Stimulated activated CD8-positive, alpha-beta memory T cell treated with anti-CD3 and anti-CD28 coated beads, Interleukin-12 subunit alpha, Interleukin-12 subunit beta, amount 100 ng/mL, for 4 hours (primary cell): ENCODE results near the gene AMPD3.

Source experiments
- DNase-seq: peaks from one replicate; pipeline ENCODE4 v3.0.0-alpha.2; 2020; ENCODE audit warnings: low read depth

Gene AMPD3

DNA sequence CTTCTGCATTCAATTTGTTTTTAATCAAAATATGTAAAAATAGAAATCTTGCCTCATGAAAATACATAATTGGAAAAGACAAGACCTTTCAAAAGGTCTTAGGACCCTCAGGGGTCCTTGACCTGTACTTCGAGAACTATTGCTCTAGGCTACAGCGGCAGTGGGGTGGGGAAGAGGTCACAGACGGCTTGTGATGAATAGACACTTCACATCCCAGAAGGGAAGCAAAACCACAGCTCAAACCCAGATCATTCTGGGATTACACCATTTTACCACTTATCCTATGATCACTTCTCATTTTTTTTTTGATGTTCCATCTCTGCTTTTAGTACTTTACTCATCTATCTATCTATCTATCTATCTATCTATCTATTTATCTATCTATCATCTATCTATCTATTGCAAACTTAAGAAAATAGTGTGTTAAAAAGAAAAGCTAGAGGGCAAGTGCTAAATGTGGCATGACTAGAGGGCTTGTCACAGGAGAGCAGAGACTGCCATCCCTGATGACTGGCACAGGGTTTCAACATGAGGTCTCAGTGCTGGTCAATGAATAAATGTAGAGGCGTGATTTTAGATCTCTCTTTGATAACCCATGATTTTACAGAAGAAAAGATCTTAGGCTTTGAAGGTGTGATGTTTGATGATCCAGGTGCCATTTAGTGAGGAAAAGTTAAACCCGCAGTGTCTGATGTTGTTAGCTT, 48.9 kb downstream of the AMPD3 start:
- DNase-seq, result no peak

DNA sequence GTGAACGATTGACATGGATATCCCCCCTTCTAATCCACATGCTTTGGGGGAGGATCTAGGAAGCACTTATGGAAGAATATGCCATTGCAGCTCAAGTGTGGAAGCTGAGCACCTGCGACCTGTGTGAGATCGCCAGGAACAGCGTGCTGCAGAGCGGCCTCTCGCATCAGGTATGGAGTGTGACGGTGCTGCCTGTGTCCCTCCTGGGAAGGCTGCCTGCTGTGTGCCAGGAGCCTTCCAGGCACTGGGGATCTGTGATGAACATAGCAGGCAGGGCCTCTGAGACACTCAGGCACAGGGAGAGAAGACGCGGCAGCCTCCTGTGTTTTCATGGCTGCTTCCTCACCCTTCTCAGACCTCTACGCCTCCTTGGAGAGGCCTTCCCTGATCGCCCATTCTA, 49.4 kb downstream of the AMPD3 start:
- no peak for DNase-seq

DNA sequence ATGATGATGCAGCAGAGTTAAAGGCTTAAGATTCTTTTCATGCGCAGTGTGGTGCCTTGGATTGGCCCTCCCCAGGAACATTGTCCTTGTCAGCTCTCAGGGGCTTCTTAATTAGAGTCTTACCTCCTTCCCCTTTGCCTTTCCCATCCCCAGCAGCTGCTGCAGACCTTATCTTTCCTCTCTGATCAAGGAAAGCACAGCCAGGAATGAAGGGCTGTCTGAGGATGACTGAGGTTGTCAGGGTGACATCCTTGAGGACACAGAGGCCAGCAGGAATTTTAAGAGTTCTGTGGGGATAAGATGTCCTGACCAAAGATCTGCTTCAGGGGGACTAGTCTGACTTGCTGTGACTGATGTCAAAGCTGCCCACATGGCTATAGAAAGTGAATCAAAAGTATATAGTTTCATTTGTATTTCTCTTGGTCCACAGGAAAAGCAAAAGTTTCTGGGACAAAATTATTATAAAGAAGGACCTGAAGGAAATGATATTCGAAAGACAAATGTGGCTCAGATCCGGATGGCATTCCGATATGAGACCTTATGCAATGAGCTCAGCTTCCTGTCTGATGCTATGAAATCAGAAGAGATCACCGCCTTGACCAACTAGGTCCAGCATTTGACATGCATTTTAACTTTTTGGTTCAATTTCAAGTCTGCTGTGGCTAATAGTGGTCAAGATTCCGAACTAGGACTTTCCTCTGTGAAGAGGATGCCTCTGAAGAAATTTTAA, 50.4 kb downstream of the AMPD3 start:
- DNase-seq, result no peak

DNA sequence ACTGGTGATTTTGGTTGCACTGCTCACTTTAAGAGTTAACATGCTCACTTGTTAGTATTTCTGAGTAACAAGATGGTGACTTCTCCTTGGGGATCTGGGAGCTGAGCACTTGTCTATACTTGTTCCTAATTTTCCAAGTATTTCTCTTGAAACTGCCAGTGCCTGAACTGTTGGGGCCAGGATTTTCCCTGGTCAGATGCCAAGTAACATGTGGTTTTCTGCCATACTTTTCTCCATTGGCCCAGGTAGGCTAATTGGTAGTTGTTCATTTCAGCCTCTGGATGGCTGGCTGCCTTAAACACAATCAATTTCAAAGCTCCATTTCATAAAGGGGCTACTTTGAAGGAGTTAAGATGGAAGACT, 50.9 kb downstream of the AMPD3 start:
- no peak for DNase-seq

DNA sequence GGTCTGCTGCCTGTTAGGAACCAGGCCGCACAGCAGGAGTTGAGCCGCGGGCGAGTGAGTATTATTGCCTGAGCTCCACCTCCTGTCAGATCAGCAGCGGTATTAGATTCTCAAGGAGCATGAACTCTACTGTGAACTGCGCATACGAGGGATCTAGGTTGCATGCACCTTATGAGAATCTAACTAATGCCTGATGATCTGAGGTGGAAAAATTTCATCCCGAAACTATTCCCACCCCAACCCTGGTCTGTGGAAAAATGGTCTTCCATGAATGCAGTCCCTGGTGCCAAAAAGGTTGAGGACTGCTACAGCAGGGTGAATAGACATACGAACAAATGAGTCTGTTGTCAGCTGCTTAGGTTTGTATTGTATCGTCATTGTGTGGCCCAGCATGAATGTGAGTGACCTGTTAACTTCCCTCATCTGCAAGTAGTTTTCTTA, 56.1 kb downstream of the AMPD3 start:
- DNase-seq, result no peak

DNA sequence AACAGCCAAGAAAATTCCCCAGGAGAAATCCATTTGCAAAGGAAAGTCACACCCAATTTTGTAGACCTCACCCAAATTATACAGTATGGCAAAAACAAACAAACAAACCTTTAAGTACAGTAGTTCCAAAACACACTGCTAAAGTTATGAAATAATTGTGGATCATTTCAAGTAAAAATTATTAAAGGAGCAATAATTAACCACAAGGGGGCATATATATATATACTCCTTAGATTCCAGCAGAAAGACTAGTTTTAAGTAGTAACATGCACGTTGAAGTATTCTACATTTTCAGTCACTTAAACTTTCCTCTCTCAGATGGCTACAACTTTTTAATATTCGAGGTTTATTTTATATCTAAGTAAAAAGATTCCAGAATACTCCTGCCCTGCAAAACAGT, 59.1 kb downstream of the AMPD3 start:
- DNase-seq, result no peak

DNA sequence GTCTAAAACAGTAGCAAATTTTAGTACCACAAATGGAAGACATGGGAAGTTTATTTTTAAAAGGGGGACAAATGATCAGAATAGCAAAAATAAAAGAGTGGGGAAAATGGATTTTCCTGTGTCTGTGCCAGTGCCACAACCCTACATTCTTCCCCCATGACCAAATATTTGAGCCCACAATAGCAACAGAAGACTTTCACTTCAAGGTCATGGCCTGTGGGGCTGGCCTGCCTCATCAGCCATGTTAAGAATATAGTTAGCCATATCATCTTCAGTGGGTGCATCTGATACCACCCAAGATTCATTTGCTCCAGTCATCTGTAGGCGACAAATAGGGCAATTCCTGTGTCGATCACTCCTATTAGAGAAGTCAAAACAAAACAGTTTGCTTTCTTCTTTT, 59.6 kb downstream of the AMPD3 start:
- DNase-seq, result no peak

DNA sequence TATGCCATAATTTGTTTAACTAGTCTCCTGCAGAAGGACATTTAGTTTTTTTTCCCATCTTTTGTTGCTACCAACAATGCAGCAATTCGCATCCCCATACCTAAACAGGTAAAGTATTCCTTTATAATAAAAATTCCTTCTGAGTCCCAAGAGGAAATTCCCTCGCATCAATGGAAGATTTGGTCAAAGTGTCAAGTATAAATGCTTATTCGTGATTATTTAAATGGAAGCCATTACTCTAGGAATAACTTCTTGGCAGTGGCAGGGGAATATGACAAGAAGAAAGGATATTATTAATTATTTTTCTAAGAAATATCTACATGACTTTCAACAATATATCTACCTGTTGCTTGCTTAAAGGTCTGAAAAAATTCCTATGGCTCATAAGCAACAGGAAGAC, 60.4 kb downstream of the AMPD3 start:
- DNase-seq, result no peak

DNA sequence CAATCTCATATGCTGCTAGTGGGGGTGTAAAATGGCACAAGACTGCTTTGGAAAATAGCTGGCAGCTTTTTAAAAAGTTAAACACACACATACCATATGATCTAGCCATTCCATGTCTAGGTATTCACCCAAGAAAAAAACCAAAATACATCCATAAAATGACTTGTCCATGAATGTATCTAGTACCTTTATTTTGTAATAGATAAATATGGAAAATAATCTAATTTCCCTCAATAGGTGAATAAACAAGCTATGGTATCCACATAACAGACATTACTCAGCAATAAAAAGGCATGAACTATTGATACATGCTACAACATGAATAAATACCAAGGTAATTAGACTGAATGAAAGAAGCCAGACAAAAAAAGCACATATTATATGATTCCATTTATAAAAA, 63.1 kb downstream of the AMPD3 start:
- DNase-seq, result no peak

DNA sequence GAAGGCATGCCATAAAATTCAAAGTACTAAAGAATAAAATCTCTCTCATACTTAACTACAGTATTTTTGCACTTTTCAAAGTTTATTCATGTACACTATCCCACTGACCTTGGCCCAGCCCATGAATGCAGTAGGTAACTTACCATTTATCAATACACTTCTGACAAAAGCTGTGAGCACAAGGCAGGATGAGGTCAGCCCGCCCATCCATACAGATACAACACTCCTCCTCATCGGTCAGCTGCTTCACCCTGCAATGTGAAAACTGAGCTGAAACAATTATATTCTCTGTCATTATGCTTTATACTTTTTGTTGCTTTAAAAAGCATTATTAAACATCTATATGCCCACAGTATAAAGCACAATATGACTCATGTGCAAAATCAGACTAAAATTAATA, 63.8 kb downstream of the AMPD3 start:
- no peak for DNase-seq

DNA sequence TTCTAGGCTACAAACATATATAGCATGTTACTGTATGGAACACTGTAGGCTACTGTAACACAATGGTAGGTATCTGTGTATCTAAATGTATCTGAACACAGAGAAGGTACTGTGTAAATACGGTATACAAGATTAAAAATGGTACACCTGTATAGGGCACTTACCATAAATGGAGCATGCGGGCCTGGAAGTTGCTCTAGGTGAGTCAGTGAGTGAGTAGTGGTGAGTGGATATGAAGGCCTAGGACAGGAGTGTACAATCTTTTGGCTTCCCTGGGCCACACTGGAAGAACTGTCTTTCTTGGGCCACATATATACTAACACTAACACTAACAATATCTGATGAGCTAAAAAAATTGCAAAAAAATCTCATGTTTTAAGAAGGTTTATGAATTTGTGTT, 64.6 kb downstream of the AMPD3 start:
- DNase-seq, result no peak

DNA sequence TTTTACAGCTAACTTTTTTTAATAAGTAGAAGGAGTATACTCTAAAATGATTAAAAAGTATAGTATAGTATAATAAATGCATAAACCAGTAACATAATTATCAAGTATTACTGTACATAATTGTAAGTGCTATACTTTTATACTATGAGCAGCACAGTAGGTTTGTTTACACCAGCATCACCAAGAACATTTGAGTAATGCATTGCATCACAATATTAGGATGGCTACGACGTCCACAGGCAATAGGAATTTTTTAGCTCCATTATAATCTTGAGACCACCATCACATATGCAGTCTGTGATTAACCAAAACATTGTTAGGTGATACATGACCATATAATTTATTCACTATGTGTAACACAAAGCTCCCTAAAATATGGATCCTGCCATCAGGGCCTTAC, 65.5 kb downstream of the AMPD3 start:
- DNase-seq, result no peak

DNA sequence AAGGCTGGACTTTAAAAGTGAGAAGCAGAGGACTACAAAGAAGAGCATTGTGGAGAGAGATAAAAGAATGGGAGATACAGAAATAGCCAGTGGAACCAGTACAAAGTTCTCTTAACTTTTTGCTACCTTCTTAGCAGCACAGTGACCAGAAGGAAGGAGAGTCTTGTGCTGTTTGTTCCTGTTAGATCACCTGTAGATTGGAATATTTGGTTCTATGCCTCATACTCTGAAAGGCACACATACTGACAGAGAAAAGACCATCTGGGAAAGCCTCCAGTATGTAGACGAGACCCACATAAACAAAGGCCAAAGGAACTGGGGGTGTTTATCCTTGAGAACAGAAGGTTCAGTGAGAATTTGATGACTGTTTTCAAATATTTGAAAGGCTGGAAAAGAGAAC, 67.2 kb downstream of the AMPD3 start:
- DNase-seq, result no peak

DNA sequence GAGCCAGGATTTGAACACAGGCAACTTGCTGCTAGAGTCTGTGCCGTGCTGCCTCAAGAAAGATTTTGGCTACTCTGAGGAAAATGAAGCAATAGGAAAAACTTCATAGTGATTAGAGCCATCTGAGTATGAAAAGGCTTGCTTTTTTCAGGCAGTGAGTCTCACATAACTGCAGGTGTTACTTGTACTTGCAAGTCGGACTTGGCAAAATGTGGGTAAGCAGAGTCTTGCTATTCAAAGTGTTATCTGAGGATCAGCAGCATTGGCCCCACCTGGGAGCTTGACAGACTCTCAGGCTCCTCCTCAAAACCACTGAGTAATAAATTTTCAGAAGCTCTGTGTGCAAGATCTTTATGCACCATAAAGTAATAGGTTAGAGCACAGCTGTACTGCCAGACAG, 67.9 kb downstream of the AMPD3 start:
- DNase-seq, result no peak

DNA sequence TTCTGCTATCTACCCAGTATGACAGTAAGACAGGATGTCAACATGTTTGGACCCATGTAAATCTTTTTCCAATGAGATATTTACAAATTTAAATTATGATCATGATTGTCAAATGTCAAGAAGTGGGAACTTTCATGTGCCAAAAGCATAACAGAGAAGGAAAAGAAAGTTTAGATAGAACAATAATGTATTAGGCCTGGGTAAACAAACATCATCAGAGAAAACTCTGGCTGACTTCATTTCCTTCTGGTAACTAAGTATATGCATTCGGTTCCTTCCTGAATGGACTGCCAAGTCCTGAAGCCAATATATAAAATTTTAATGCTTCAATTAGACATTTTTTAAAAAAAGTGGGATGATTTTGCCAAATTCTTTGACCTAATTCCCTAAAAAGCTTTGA, 69.4 kb downstream of the AMPD3 start:
- no peak for DNase-seq

DNA sequence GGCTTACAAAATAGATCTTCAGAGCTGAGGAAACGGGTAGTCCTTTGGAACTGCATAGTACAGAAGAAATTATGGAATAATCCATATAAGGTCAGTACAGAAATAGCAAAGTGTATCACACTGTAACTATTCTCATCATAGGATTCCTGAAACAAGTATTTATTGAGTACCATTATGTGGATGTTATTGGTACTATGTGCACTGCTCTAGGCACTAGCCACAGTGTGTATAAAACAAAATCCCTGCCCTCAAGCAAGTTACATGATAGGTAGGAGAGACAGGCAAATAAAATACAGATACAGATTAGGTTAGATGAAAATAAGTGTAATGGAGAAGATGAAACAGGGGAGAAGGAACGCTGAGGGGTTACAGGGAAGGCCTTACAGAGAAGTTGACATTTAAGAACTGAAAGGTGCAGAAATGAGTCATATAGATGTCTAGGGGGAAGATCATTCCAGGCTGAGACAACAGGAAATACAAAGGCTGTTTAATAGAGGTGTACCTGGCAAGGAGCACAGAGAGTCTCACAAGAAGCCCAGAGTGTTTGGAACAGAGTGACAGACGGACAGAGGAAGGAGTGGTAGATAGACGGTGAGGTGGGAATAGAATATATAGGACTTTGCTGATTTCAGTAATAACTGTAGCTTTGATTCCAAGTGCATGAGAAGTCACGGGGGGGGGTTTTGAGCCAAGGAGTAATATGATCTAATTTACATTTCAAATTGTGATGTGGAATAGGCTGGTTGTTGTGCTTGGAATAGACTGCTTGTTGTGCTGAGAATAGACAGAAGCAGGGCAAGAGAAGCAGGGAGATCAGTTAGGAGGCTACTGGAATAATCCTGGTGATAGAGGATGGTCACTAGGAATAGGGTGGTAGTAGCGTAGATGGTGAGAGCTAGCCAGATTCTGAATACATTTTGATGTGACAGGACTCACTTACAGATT, 72.2 kb downstream of the AMPD3 start:
- no peak for DNase-seq

DNA sequence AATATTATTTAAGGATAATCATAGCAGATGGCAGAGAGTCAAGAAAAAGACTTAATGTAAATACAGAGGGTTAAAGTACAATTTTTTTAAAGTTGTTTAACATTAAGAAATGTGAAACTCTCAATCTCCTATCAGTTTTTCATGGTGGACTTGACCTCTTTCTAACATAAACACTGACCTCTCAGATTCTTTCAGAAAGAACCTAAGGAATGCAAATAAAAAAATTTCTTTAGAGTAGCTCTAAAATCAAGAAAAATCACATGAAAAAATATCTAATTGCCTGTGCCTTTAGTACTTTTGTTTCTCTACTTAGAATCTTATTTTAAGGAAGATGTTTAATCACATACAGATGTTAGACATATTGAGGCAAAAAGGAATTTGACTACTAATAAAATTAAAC, 73.1 kb downstream of the AMPD3 start:
- no peak for DNase-seq

DNA sequence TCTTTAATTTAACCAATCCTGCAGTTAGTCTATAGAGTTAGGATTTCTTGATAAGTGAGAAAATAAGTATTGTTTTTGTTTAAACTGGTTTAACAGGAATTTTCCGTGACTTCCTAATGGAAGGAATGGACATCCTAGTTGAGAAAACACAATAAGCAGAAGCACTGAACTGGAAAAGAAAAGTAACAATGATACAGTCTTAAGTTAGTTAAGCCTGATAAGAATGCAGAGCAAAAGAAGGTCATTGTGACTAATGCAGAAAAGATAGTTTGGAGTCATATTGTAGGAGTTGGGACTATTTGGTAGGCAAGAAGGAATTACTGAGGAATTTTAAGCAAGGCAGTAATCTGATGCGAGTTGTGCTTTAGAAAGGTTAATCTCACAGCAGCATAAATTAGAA, 74.2 kb downstream of the AMPD3 start:
- no peak for DNase-seq

DNA sequence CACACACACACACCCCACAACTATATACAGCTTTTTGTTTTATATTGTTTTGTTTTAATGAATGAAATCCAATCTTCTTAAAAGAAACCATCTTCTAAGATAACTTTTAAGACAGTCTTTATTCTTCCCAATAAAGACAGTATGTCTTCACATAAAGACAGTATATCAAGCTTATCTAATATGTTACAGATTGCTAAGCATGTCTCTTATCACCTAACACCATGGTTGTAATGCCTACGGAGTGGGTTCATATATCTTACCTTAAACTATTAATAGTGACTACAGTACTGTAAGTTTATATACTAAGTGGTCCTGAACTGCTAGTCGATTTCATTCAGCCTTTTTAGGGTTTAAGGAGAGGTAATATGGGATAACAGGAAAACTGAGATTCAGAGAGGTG, 77.5 kb downstream of the AMPD3 start:
- DNase-seq, result no peak

DNA sequence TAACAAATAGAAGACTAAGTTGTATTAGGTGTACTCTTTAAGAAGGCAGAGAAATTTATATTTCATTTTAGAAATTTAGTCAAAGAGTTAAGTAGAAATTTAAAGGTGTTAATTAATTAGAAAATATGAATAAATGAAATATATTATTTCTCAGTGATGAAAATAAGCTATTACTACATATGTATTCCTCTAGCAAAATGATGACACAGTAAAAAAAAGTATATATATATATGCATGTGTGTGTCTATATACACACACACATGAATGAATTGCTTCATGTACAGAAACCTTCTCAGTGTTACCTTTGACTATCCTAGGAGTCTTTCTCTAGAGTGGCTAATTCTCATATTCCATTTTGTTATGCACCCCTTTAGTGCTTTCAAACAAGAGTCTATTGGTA, 78.3 kb downstream of the AMPD3 start:
- no peak for DNase-seq

DNA sequence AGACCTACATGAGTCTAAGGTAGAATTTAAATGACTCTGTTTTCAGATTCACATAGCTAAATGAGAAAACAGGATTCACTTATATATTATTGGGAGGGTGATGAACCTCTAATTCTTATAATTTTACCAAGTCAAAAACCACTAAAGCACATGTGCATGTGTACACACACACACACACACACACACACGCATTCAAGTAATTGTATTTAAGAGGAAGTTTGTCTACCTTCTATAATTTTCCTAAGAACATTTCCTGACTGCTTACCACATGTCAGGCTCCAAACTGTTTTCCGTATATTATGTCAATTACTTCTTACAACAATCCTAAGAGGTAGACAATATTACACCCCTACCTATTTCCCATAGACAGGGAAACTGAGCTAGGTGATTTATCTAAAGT, 79.3 kb downstream of the AMPD3 start:
- DNase-seq, result no peak

DNA sequence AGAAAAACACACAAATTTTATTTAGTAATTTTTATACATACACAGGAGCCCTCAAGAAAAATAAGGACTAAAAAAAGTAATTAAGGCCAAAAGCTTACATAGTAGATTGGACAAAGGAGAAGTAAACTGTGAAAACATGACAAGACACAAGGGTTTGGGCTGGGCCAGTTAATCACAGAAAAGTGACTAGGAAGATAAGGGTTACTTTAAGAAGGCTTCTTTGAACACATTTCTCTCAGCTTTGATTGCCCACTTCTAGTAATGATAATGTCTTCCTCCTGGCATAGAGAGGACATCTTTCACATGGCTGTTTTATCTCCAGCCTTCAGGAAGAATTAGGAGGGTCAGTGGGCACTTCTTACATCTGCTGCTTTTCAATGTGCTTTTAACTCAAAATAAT, 82.5 kb downstream of the AMPD3 start:
- DNase-seq, result no peak

DNA sequence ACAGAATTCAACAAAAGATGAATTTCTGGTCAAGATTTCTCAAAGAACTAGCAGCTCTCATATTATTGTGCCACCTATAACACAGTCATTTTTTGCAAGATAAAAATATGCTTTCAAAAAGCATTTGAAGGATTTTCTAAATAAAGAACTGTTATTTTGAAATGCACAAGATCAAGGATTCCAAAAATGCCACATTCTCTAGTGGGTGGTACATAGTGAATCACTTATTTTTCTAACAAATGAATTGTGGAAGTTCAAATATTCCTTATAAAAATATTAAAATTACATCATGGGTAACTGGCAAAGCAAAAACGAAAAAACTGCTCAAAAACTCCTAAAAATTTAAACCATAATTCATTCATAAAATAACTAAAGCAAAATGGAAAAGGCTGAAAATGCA, 83.9 kb downstream of the AMPD3 start:
- no peak for DNase-seq
